Measurements from ENCODE around the gene SLC35D2.

The SLC35D2 gene

GRCh38 chr9:96418083-96418919 lies 34.8 kb upstream of the SLC35D2 start, which contains the start of gene ZNF367:
TSS of gene ZNF367 (minus strand) at chr9:96418370. CDS start at chr9:96418032, 338 bp downstream.
- H3K4me3 ChIP-seq, result peak within 1 kb of the TSS; percentile 89
- no peaks in the 10 kb centered on the region for H3K9me3 ChIP-seq
- H3K27ac ChIP-seq, result peak within 1 kb of the TSS; percentile 98
- no peak for TF ChIP-seq Cebpa-rat (IDR thresholded peaks at IDR 0.05)
- H4K20me1 ChIP-seq, result peaks cover 38% of the 10 kb centered on the region
- H3K4me2 ChIP-seq, result peak within 1 kb of the TSS; percentile 90
- H3K27me3 ChIP-seq, result no peaks in the 10 kb centered on the region
- H3K4me1 ChIP-seq, result peaks cover 56% of the 10 kb centered on the region
- peak within 1 kb of the TSS; percentile 98 for H3K9ac ChIP-seq
- no peaks in the 10 kb centered on the region for H3K36me3 ChIP-seq

GRCh38 chr9:96417661-96418082 lies 34.2 kb upstream of the SLC35D2 start:
- Histone ChIP-seq H3K27me3 (no peaks in the 10 kb centered on the region), H4K20me1 (peaks cover 45% of the 10 kb centered on the region), H3K4me1 (peaks cover 62% of the 10 kb centered on the region), H3K36me3 (no peaks in the 10 kb centered on the region; the same call in 1 of the 2 replicates), H3K4me3 (peak overlapping the region; percentile 89), H3K9ac (peak overlapping the region; percentile 98), H3K4me2 (peak overlapping the region; percentile 90), H3K27ac (peak overlapping the region; percentile 98), H3K9me3 (no peaks in the 10 kb centered on the region)
- no peak for TF ChIP-seq Cebpa-rat (IDR thresholded peaks at IDR 0.05)

- Histone ChIP-seq H3K4me3 (peak overlapping the region; percentile 89), H3K9ac (peak overlapping the region; percentile 98), H3K4me2 (peak overlapping the region; percentile 90), H3K36me3 (no peaks in the 10 kb centered on the region; the same call in 1 of the 2 replicates), H3K27me3 (no peaks in the 10 kb centered on the region), H3K27ac (peak overlapping the region; percentile 98), H4K20me1 (peaks cover 50% of the 10 kb centered on the region), H3K4me1 (peaks cover 68% of the 10 kb centered on the region), H3K9me3 (no peaks in the 10 kb centered on the region)
- no peak for TF ChIP-seq Cebpa-rat (IDR thresholded peaks at IDR 0.05)
Observed at GRCh38 chr9:96417051-96417586, 33.6 kb upstream of the SLC35D2 start.

GRCh38 chr9:96413302-96414221 lies 30.1 kb upstream of the SLC35D2 start:
- Histone ChIP-seq H4K20me1 (peaks cover 82% of the 10 kb centered on the region), H3K36me3 (peaks cover 34% of the 10 kb centered on the region), H3K4me2 (peak overlapping the region; percentile 90), H3K4me3 (peak overlapping the region; percentile 49), H3K9ac (peak overlapping the region; percentile 60), H3K4me1 (peaks cover 57% of the 10 kb centered on the region), H3K27ac (peak overlapping the region; percentile 65), H3K9me3 (no peaks in the 10 kb centered on the region), H3K27me3 (no peaks in the 10 kb centered on the region)
- TF ChIP-seq Cebpa-rat (IDR thresholded peaks at IDR 0.05), result no peak

GRCh38 chr9:96412174-96412913 lies 28.8 kb upstream of the SLC35D2 start:
- no peak for TF ChIP-seq Cebpa-rat (IDR thresholded peaks at IDR 0.05)
- no peaks in the 10 kb centered on the region for H3K27me3 ChIP-seq
- H3K4me2 ChIP-seq, result peak overlapping the region; percentile 90
- peak overlapping the region; percentile 65; the same call in 1 of the 2 replicates for H3K27ac ChIP-seq
- H3K4me1 ChIP-seq, result peaks cover 57% of the 10 kb centered on the region
- H3K4me3 ChIP-seq, result no peak overlapping the region
- H3K9ac ChIP-seq, result no peak overlapping the region
- H4K20me1 ChIP-seq, result peaks cover 94% of the 10 kb centered on the region
- H3K9me3 ChIP-seq, result no peaks in the 10 kb centered on the region
- H3K36me3 ChIP-seq, result peaks cover 44% of the 10 kb centered on the region

GRCh38 chr9:96411129-96411838 lies 27.8 kb upstream of the SLC35D2 start:
- peaks cover 95% of the 10 kb centered on the region for H4K20me1 ChIP-seq
- no peak overlapping the region for H3K4me3 ChIP-seq
- no peak for TF ChIP-seq Cebpa-rat (IDR thresholded peaks at IDR 0.05)
- peaks cover 54% of the 10 kb centered on the region for H3K36me3 ChIP-seq
- H3K4me2 ChIP-seq, result no peak overlapping the region
- no peaks in the 10 kb centered on the region for H3K27me3 ChIP-seq
- no peak overlapping the region for H3K9ac ChIP-seq
- H3K27ac ChIP-seq, result no peak overlapping the region
- H3K9me3 ChIP-seq, result no peaks in the 10 kb centered on the region
- H3K4me1 ChIP-seq, result peaks cover 52% of the 10 kb centered on the region

GRCh38 chr9:96408409-96409280 lies 25.1 kb upstream of the SLC35D2 start:
- Histone ChIP-seq H3K27ac (no peak overlapping the region), H3K4me3 (no peak overlapping the region), H3K4me1 (peaks cover 26% of the 10 kb centered on the region), H3K9ac (no peak overlapping the region), H4K20me1 (peaks cover 91% of the 10 kb centered on the region), H3K36me3 (peaks cover 65% of the 10 kb centered on the region), H3K27me3 (no peaks in the 10 kb centered on the region), H3K4me2 (no peak overlapping the region), H3K9me3 (peaks cover 4% of the 10 kb centered on the region; the same call in 1 of the 2 replicates)
- no peak for TF ChIP-seq Cebpa-rat (IDR thresholded peaks at IDR 0.05)
